ENCODE data around the gene PDSS2. TPM values are rescaled to one million over a fixed set of nuclear protein-coding genes. Genes with fewer than 3 reads are reported as not detected.

PDSS2 gene
- polyA plus RNA-seq, 1 of the 3 experiments (the other 2 are of a cell fraction): 5.6 TPM

- peak; percentile 78 for DNase-seq
- Histone ChIP-seq H3K9me3 (no peaks in the 10 kb centered on the region), H4K20me1 (ENCODE audit: insufficient read depth) (peaks cover 4% of the 10 kb centered on the region; the same call in 1 of the 2 replicates), H3K9ac (peak overlapping the region; percentile 59; the same call in 1 of the 2 replicates), H3K4me1 (ENCODE audit: control insufficient read depth in 1 of 2, insufficient read depth in 2 of 2, low read depth in 1 of 2, low read length in 1 of 2) (peaks cover 13 to 34% of the 10 kb centered on the region in 2 experiments), H3K9me2 (no peaks in the 10 kb centered on the region), H3K27ac (ENCODE audit: low read depth in 2 of 2, low read length in 1 of 2) (peak overlapping the region in 1 of 2 experiments; percentile 71; a peak in 2 of 4 replicates), H3K4me3 (ENCODE audit: low read depth in 2 of 2, low read length in 1 of 2) (peak overlapping the region; percentile 59 to 77), H3F3A (replicated peaks; ENCODE audit: insufficient read depth) (peaks cover 17% of the 10 kb centered on the region), H2AFZ (ENCODE audit: low read depth) (peak overlapping the region; percentile 85), H3K36me3 (replicated peaks in 1 of 2; ENCODE audit: control insufficient read depth in 1 of 2, insufficient read depth in 2 of 2, low read length in 1 of 2) (no peaks in the 10 kb centered on the region), H3K27me3 (ENCODE audit: insufficient read depth) (no peaks in the 10 kb centered on the region), H3K79me2 (ENCODE audit: insufficient read depth) (no peaks in the 10 kb centered on the region), H3K4me2 (peak overlapping the region; percentile 82)
- ChIA-PET CTCF (interaction anchor here (0.6 to 8.3 kb wide), 10 partner anchors 32 to 306 kb away, joined by 3 to 35 read pairs (median 4); partner anchors contain the start of gene PDSS2), POLR2A (interaction anchor here (0.8 to 1.5 kb wide), 5 partner anchors 32 to 167 kb away, joined by 3 to 5 read pairs (median 3); partner anchors contain the start of gene PDSS2)
- TF ChIP-seq, protein P1, sequence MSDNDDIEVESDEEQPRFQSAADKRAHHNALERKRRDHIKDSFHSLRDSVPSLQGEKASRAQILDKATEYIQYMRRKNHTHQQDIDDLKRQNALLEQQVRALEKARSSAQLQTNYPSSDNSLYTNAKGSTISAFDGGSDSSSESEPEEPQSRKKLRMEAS (IDR thresholded peaks at IDR 0.05; ENCODE audit: low read depth): no peak
- no peak for TF ChIP-seq TAF1 (IDR thresholded peaks at IDR 0.05; ENCODE audit: borderline replicate concordance, low read depth, low read length)
- no peak for TF ChIP-seq JUND (IDR thresholded peaks at IDR 0.05)
- peak; percentile 9; the same call in 1 of the 2 replicates for TF ChIP-seq RAD21 (IDR thresholded peaks at IDR 0.05; ENCODE audit: low read length)
- no peak for TF ChIP-seq EP300 (IDR thresholded peaks at IDR 0.05; ENCODE audit: borderline replicate concordance in 1 of 2, low read depth in 1 of 2, low read length in 1 of 2)
- TF ChIP-seq RCOR1 (IDR thresholded peaks at IDR 0.05; ENCODE audit: low read length): no peak
- TF ChIP-seq MXI1 (IDR thresholded peaks at IDR 0.05; ENCODE audit: low read depth, low read length): peak; percentile 57; the same call in 1 of the 2 replicates
- no peak for TF ChIP-seq RFX5 (IDR thresholded peaks at IDR 0.05; ENCODE audit: low read length)
- TF ChIP-seq SMC3 (IDR thresholded peaks at IDR 0.05; ENCODE audit: low read depth, low read length): peak; percentile 5; the same call in 1 of the 2 replicates
- no peak for TF ChIP-seq TEAD4 (IDR thresholded peaks at IDR 0.05; ENCODE audit: borderline replicate concordance, insufficient read depth)
- TF ChIP-seq SIN3A (IDR thresholded peaks at IDR 0.05; ENCODE audit: borderline replicate concordance, low read depth, low read length): no peak
- 15% methylated on average over 4 of the region's 38 CpGs for WGBS (ENCODE audit: low lambda C conversion rate)
Observed at GRCh38 chr6:107491138-107491609, 31.8 kb upstream of the PDSS2 start.

- Histone ChIP-seq H3K9me3 (no peaks in the 10 kb centered on the region), H3F3A (replicated peaks; ENCODE audit: insufficient read depth) (peaks cover 14% of the 10 kb centered on the region), H3K9ac (peak overlapping the region; percentile 59; the same call in 1 of the 2 replicates), H3K36me3 (replicated peaks in 1 of 2; ENCODE audit: control insufficient read depth in 1 of 2, insufficient read depth in 2 of 2, low read length in 1 of 2) (no peaks in the 10 kb centered on the region), H4K20me1 (ENCODE audit: insufficient read depth) (peaks cover 4% of the 10 kb centered on the region; the same call in 1 of the 2 replicates), H2AFZ (ENCODE audit: low read depth) (peak overlapping the region; percentile 85), H3K4me3 (ENCODE audit: low read depth in 2 of 2, low read length in 1 of 2) (peak overlapping the region; percentile 59 to 77), H3K79me2 (ENCODE audit: insufficient read depth) (no peaks in the 10 kb centered on the region), H3K27me3 (ENCODE audit: insufficient read depth) (no peaks in the 10 kb centered on the region), H3K4me2 (peak overlapping the region; percentile 82), H3K9me2 (no peaks in the 10 kb centered on the region), H3K27ac (ENCODE audit: low read depth in 2 of 2, low read length in 1 of 2) (peak overlapping the region; percentile 40 to 71; a peak in 3 of 4 replicates), H3K4me1 (ENCODE audit: control insufficient read depth in 1 of 2, insufficient read depth in 2 of 2, low read depth in 1 of 2, low read length in 1 of 2) (peaks cover 13 to 29% of the 10 kb centered on the region in 2 experiments)
- ChIA-PET CTCF (interaction anchor here (0.8 to 8.3 kb wide), 10 partner anchors 14 to 305 kb away, joined by 3 to 35 read pairs (median 8); partner anchors contain the start of gene PDSS2), POLR2A (interaction anchor here (0.8 to 1.3 kb wide), 3 partner anchors 32 to 165 kb away, joined by 3 to 4 read pairs (median 3); partner anchors contain the start of gene PDSS2)
- TF ChIP-seq TEAD4 (IDR thresholded peaks at IDR 0.05; ENCODE audit: borderline replicate concordance, insufficient read depth) (no peak), YY1 (IDR thresholded peaks at IDR 0.05; ENCODE audit: low read depth) (peak; percentile 74; the same call in 1 of the 2 replicates)
- 4% methylated on average over 21 of the region's 30 CpGs for WGBS (ENCODE audit: low lambda C conversion rate)
- peak; percentile 50 for DNase-seq
Observed at GRCh38 chr6:107490566-107491137, 31.3 kb upstream of the PDSS2 start.
